Transverse colon (tissue), 4 donors: ENCODE measurements around the gene PROKR1. TPM values are rescaled to one million over a fixed set of nuclear protein-coding genes. Genes with fewer than 3 reads are reported as not detected.

Experiments
- DNase-seq: peaks from one replicate; pipeline ENCODE4 v3.0.0-alpha.2; 2019
- H3K27ac ChIP-seq, 4 donors: fragments of 200-600 bp; sonication (generic); 2 replicates each; pipeline ENCODE4 v1.5.1; 2016 to 2018; ENCODE audit warnings: inconsistent platforms in 4 of 4
- H3K27me3 ChIP-seq: fragments of 200-600 bp; sonication (generic); 2 replicates; pipeline ENCODE4 v1.5.1; 2017; ENCODE audit warnings: inconsistent platforms
- H3K36me3 ChIP-seq, 4 donors: fragments of 200-600 bp; sonication (generic); 2 replicates each; pipeline ENCODE4 v1.5.1; 2017 to 2019; ENCODE audit warnings: inconsistent platforms in 4 of 4
- H3K4me1 ChIP-seq, 4 donors: fragments of 200-600 bp; sonication (generic); 2 replicates each; pipeline ENCODE4 v1.5.1; 2017 to 2020; ENCODE audit warnings: inconsistent platforms in 4 of 4
- H3K4me3 ChIP-seq, 4 donors: fragments of 200-600 bp; sonication (generic); 1 replicate in 1 of 4; 2 replicates in 3 of 4; pipeline versions ENCODE4 v1.5.1 to v1.6.1; 2017 to 2019; ENCODE audit warnings: inconsistent platforms in 4 of 4
- H3K9me3 ChIP-seq, 2 donors: fragments of 200-600 bp; sonication (generic); 2 replicates each; pipeline ENCODE4 v1.5.1; 2017 to 2019; ENCODE audit warnings: inconsistent platforms in 2 of 2
- EP300 ChIP-seq: sonication (generic); formaldehyde crosslinking; IDR thresholded peaks from one replicate; pipeline ENCODE4 v1.6.1; 2017; ENCODE audit warnings: antibody characterized with exemption, low read depth
- POLR2A ChIP-seq: fragments of 450-650 bp; IDR thresholded peaks from one replicate; pipeline ENCODE4 v1.6.1; 2016; ENCODE audit warnings: antibody characterized with exemption, mild to moderate bottlenecking, moderate library complexity
- POLR2AphosphoS5 ChIP-seq, 3 donors: sonication (generic); formaldehyde crosslinking; IDR thresholded peaks; one replicate each; pipeline ENCODE4 v1.6.1; 2016; ENCODE audit warnings: antibody characterized with exemption in 3 of 3
- WGBS, 2 donors: methylation state at CpG; one replicate each; pipeline ENCODE4 v1.1.5; 2018; ENCODE audit warnings: low coverage in 1 of 2; 5-methylcytosine and 5-hydroxymethylcytosine counted together
- in situ Hi-C, 4 donors: fragments of 200-750 bp; cut with MboI; loops; one replicate each; pipeline versions ENCODE4 v1.15.0 to v1.15.1; 2017; ENCODE audit warnings: low sequenced_read_pairs in 3 of 4, low pct_ligation_motif_present in 1 of 4, low pct_unique_long_range_greater_than_20kb in 1 of 4
- intact Hi-C: fragments of 100-400 bp; cut with DNase I; formaldehyde crosslinking; loops from one replicate; pipeline ENCODE4 v1.15.1; 2023; ENCODE audit warnings: low total_unique reads
- total RNA-seq, 4 donors: library from RNA; depleted of rRNA; stranded (reverse); fragments of >200 nt; gene quantifications; one replicate each; pipeline ENCODE4 v1.1.0, GENCODE V29; 2016
- TF ChIP-seq, protein P1 (sequence below), 5 experiments: fragments of 200-600 bp in 3 of 5; fragments of 450-650 bp in 2 of 5; sonication (generic) in 3 of 5; IDR thresholded peaks; 1 replicate in 2 of 5; 2 replicates in 3 of 5; pipeline ENCODE4 v1.5.1; 2016 to 2017; ENCODE audit warnings: antibody characterized with exemption in 5 of 5, inconsistent platforms in 3 of 5, mild to moderate bottlenecking in 2 of 5, moderate library complexity in 1 of 5

PROKR1 gene
- total RNA-seq, 4 donors from 2014 or later = 0.16 to 2.2 TPM; not detected in 2

DNA sequence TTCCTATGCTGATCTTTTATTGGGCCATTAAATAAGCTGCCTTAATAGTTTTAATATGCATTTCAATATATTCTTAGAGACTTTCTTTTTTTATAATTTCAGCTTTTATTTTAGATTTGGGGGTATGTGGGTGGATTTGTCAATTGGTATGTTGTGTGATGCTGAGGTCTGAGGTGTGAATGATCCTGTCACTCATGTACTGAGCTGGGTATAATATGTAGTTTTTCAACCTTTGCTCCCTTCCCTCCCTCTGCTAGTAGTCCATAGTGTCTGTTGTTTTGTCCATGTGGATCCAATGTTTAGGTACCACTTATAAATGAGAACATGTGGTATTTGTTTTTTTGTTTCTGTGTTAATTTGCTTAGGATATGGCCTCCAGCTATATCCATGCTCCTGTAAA lies 35.5 kb upstream of the PROKR1 start:
- Histone ChIP-seq H3K9me3 (peaks cover 8 to 12% of the 10 kb centered on the region in 2 donors), H3K36me3 (no peaks in the 10 kb centered on the region), H3K27me3 (no peaks in the 10 kb centered on the region), H3K4me3 (no peak overlapping the region), H3K4me1 (no peaks in the 10 kb centered on the region), H3K27ac (no peak overlapping the region)
- intact Hi-C loops (no loop called here), in situ Hi-C loops (no loop called here)
- no peak for TF ChIP-seq POLR2A
- TF ChIP-seq POLR2AphosphoS5 (IDR thresholded peaks at IDR 0.05) = no peak
- no peak for TF ChIP-seq EP300
- DNase-seq = no peak

DNA sequence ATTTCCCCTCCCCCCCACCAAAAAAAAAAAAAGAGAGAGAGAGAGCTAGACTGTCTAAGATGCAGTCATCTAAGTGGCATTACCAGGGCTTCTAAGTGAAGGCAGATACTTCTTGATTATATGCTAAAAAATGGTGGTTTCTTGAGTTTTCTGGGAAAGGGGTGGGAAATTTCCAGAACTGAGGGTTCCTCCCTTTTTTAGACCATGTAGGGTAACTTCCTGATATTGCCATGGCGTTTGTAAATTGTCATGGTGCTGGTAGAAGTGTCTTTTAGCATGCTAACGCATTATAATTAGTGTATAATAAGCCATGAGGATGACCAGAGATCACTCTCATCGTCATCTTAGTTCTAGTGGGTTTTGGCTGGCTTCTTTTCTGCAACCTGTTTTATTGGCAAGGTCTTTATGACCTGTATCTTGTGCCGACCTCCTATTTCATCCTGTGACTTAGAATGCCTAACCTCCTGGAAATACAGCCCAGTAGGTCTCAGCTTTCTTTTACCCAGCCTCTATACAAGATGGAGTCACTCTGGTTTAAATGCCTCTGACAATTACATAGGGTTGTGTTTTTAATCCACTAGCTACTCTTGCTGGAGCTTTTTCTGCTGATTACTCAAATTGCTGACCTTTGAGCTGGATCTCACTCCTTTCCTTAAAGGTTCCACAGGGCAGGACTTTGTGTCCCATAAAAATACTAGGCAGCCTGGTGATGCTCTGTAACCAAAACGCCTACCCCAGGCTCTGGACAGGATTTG lies 30.4 kb upstream of the PROKR1 start:
- H3K27me3 ChIP-seq = no peaks in the 10 kb centered on the region
- peaks cover 0 to 8% of the 10 kb centered on the region in 2 donors for H3K9me3 ChIP-seq
- no peak for DNase-seq
- in situ Hi-C loops (no loop called here), intact Hi-C loops (no loop called here)
- no peaks in the 10 kb centered on the region for H3K36me3 ChIP-seq
- H3K4me1 ChIP-seq = no peaks in the 10 kb centered on the region
- H3K27ac ChIP-seq = no peak overlapping the region
- WGBS, 2 donors = 78 to 80% methylated on average over 4 to 5 of the region's 5 CpGs
- no peak overlapping the region for H3K4me3 ChIP-seq
- TF ChIP-seq POLR2A (no peak), EP300 (no peak), POLR2AphosphoS5 (IDR thresholded peaks at IDR 0.05) (no peak)
- TF ChIP-seq, protein P1, sequence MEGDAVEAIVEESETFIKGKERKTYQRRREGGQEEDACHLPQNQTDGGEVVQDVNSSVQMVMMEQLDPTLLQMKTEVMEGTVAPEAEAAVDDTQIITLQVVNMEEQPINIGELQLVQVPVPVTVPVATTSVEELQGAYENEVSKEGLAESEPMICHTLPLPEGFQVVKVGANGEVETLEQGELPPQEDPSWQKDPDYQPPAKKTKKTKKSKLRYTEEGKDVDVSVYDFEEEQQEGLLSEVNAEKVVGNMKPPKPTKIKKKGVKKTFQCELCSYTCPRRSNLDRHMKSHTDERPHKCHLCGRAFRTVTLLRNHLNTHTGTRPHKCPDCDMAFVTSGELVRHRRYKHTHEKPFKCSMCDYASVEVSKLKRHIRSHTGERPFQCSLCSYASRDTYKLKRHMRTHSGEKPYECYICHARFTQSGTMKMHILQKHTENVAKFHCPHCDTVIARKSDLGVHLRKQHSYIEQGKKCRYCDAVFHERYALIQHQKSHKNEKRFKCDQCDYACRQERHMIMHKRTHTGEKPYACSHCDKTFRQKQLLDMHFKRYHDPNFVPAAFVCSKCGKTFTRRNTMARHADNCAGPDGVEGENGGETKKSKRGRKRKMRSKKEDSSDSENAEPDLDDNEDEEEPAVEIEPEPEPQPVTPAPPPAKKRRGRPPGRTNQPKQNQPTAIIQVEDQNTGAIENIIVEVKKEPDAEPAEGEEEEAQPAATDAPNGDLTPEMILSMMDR (IDR thresholded peaks at IDR 0.05) = no peak

DNA sequence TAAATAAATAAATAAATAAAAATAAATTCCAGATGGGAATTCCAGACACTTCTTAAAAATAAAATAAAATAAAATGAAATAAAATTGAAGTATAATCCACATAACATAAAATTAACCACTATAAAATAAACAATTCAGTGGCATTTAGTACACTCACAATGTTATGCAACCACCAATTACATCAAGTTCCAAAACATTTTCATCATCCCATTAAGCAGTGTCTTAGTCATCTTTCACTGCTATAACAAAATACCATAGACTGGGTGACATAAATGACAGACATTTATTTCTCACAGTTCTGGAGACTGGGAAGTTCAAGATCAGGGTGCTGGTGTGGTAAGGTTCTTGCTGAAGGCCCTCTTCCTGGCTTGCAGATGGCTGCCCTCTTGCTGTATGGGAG lies 22.6 kb upstream of the PROKR1 start:
- Histone ChIP-seq H3K4me1 (no peaks in the 10 kb centered on the region), H3K36me3 (no peaks in the 10 kb centered on the region), H3K27ac (no peak overlapping the region), H3K27me3 (no peaks in the 10 kb centered on the region), H3K4me3 (no peak overlapping the region), H3K9me3 (no peaks in the 10 kb centered on the region)
- no peak for DNase-seq
- TF ChIP-seq POLR2AphosphoS5 (IDR thresholded peaks at IDR 0.05) (no peak), POLR2A (no peak)
- intact Hi-C loops (no loop called here), in situ Hi-C loops (no loop called here)

DNA sequence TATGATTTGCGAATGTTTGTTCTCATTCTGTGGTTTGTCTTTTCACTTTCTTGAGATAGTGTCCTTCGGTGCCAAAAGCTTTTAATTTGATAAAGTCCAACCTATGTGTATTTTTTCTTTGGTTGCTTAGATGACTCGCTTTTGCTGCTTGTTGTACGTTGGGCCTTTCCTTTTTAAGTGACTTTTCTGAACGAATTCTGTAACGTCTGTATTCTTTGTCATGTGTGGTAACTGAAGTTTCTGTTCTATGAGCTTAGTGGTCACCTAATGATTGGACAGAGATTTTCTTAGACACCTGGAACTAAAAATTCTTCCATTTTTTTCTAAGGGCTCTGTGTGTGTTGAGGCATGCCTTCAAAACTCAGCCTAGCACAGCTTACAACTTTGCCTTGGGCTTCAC lies 19.6 kb upstream of the PROKR1 start:
- Histone ChIP-seq H3K36me3 (no peaks in the 10 kb centered on the region), H3K27ac (no peak overlapping the region), H3K4me1 (no peaks in the 10 kb centered on the region), H3K9me3 (no peaks in the 10 kb centered on the region), H3K27me3 (no peaks in the 10 kb centered on the region), H3K4me3 (no peak overlapping the region)
- in situ Hi-C loops (no loop called here), intact Hi-C loops (no loop called here)
- TF ChIP-seq EP300 (no peak), POLR2A (no peak), POLR2AphosphoS5 (IDR thresholded peaks at IDR 0.05) (no peak)
- TF ChIP-seq, protein P1 (IDR thresholded peaks at IDR 0.05) = no peak
- 92 to 96% methylated on average over 5 to 6 of the region's 6 CpGs for WGBS, 2 donors
- DNase-seq = no peak

DNA sequence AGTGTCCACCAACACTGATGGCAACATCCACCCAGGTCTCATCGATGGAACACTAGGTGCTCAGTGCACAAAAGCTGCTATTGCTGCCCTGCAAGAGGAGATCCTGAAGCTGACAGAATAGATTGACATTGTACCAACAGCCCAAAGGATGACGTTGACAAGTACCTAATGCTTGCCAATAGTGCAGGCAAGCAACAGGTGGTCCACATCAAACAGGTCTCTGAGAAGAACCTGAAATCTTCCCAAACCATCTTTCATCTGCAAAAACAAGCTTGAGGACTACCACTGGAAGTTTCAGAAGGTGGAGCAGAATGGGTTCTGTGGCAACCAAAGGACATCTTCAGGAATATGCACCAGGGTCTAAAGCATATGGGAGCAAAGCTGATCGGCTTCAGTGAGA lies 15.8 kb upstream of the PROKR1 start:
- Histone ChIP-seq H3K4me3 (no peak overlapping the region), H3K9me3 (no peaks in the 10 kb centered on the region), H3K27ac (no peak overlapping the region), H3K27me3 (no peaks in the 10 kb centered on the region), H3K36me3 (no peaks in the 10 kb centered on the region), H3K4me1 (no peaks in the 10 kb centered on the region)
- intact Hi-C loops (no loop called here), in situ Hi-C loops (no loop called here)
- DNase-seq = no peak
- TF ChIP-seq POLR2A (no peak), EP300 (no peak), POLR2AphosphoS5 (IDR thresholded peaks at IDR 0.05) (no peak)
- TF ChIP-seq, protein P1 (IDR thresholded peaks at IDR 0.05) = no peak
- 71 to 86% methylated on average over 1 to 3 of the region's 3 CpGs for whole genome bisulfite sequencing, 2 donors
